Fibroblast of mammary gland (primary cell): ENCODE results near the gene KIAA0232.
A peak's percentile ranks its signal among the peaks of the same experiment; 100 is the strongest.

Experiments used
- DNase-seq: peaks from one replicate; pipeline ENCODE4 v3.0.0-alpha.2; 2010; ENCODE audit warnings: low read depth
- H3K4me3 ChIP-seq: 2 replicates; pipeline ENCODE4 v1.5.1; 2011; ENCODE audit warnings: low read depth, mild to moderate bottlenecking, low read length, moderate library complexity; ENCODE audit not compliant: control insufficient read depth
- CTCF ChIP-seq: conservative IDR thresholded peaks from 2 replicates; pipeline ENCODE4 v1.5.1; 2011; ENCODE audit warnings: low read depth, low read length, inconsistent platforms; ENCODE audit not compliant: control insufficient read depth, insufficient read depth

Gene KIAA0232

GRCh38 chr4:6782147-6782845 is at the start of gene KIAA0232:
Gene KIAA0232, plus strand, starts transcription at chr4:6782727. Its CDS starts 41,727 bp downstream, at chr4:6824454.
- H3K4me3 ChIP-seq, result peak within 1 kb of the TSS; percentile 74
- TF ChIP-seq CTCF, result no peak
- peak; percentile 89 for DNase-seq

- H3K4me3 ChIP-seq, result no peak overlapping the region
- no peak for DNase-seq
- TF ChIP-seq CTCF, result no peak
Measured at GRCh38 chr4:6733358-6734164, 49.0 kb upstream of the KIAA0232 start.

GRCh38 chr4:6734165-6734786 is 48.3 kb upstream of the KIAA0232 start:
- TF ChIP-seq CTCF, result no peak
- no peak overlapping the region for H3K4me3 ChIP-seq
- DNase-seq, result no peak

GRCh38 chr4:6739920-6740319 is 42.6 kb upstream of the KIAA0232 start:
- TF ChIP-seq CTCF, result no peak
- no peak for DNase-seq
- H3K4me3 ChIP-seq, result no peak overlapping the region

- TF ChIP-seq CTCF, result no peak
- DNase-seq, result no peak
- no peak overlapping the region for H3K4me3 ChIP-seq
Measured at GRCh38 chr4:6740347-6740746, 42.2 kb upstream of the KIAA0232 start.

GRCh38 chr4:6742507-6742906 is 40.0 kb upstream of the KIAA0232 start:
- no peak overlapping the region for H3K4me3 ChIP-seq
- no peak for DNase-seq
- no peak for TF ChIP-seq CTCF
